Stimulated activated CD8-positive, alpha-beta memory T cell treated with anti-CD3 and anti-CD28 coated beads, Interleukin-4, amount 100 ng/mL, for 1 hour (primary cell): ENCODE measurements around the gene GTF2H1.

Experiments used
- DNase-seq, 2 donors: peaks; one replicate each; pipeline ENCODE4 v3.0.0-alpha.2; 2020; ENCODE audit warnings: low read depth in 2 of 2, low spot score in 1 of 2

The GTF2H1 gene

GRCh38 chr11:18321969-18322711 lies at the start of gene GTF2H1, which contains the start of gene HPS5:
GTF2H1 (plus strand) TSS chr11:18322567; CDS start chr11:18333075, 10,508 bp downstream.
HPS5 (minus strand) TSS chr11:18322140; CDS start chr11:18317858, 4,282 bp downstream.
- peak; percentile 91 to 92 for DNase-seq

- no peak for DNase-seq
Measured at GRCh38 chr11:18277565-18278271, 44.6 kb upstream of the GTF2H1 start.

- no peak for DNase-seq
Measured at GRCh38 chr11:18280438-18281045, 41.8 kb upstream of the GTF2H1 start.

GRCh38 chr11:18282626-18283025 lies 39.7 kb upstream of the GTF2H1 start:
- no peak for DNase-seq

GRCh38 chr11:18285841-18286240 lies 36.5 kb upstream of the GTF2H1 start:
- DNase-seq, result no peak

DNA sequence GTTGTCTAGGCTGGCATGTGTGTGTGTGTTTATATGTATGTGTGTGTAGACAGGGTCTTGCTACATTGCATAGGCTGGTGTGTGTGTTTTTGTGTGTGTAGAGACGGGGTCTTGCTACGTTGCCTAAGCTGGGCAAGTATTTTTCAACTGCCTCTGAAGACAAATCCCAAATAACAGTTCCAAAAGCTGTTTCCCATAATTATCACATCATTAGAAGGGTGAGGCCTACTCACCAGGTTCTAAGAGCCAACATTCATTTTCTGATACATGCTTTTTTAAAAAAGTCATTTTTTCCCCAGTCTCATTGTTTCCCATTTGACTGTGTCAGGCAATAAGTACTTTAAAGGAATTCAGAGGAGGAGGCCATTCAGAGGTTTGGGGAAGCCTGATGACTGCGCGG lies 33.5 kb upstream of the GTF2H1 start:
- DNase-seq, result no peak

DNA sequence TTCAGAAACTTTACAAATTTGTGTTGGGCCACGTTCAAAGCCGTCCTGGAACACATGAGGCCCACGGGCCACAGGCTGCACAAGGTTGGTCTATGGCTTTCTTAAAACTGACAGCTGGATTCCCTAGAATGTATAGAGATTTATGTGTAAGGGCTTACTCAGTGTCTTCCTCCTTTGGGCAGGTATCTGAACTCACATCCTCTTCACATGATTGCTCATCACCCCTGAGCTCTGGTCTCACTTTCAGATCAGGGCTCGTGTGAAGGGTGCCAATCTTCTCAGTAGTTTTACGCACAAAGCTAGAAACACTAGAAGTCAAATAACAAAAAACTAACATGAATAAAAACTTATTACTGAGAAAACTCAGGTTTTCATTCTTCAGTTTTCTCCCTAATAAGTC lies 27.5 kb upstream of the GTF2H1 start:
- no peak for DNase-seq

- DNase-seq, result no peak
Measured at GRCh38 chr11:18295316-18295715, 27.1 kb upstream of the GTF2H1 start.

DNA sequence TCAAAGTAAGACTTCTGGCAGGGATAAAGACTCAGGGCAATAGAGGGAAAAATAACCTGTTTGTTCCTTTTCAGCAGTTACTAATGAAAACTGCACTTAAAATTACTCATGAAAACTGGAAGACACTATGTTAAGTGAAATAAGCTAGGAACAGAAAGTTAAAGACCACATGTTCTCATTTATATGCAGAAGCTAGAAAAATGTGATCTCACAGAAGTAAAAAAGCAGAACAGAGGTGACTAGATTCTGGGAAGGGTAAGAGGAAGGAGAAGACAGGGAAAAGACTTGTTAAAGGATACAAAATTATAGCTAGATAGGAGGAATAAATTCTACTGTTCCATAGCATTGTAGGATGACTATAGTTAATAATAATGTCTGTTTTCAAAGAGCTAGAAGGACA lies 22.6 kb upstream of the GTF2H1 start:
- DNase-seq, result no peak

GRCh38 chr11:18304745-18305144 lies 17.6 kb upstream of the GTF2H1 start:
- DNase-seq, result no peak

DNA sequence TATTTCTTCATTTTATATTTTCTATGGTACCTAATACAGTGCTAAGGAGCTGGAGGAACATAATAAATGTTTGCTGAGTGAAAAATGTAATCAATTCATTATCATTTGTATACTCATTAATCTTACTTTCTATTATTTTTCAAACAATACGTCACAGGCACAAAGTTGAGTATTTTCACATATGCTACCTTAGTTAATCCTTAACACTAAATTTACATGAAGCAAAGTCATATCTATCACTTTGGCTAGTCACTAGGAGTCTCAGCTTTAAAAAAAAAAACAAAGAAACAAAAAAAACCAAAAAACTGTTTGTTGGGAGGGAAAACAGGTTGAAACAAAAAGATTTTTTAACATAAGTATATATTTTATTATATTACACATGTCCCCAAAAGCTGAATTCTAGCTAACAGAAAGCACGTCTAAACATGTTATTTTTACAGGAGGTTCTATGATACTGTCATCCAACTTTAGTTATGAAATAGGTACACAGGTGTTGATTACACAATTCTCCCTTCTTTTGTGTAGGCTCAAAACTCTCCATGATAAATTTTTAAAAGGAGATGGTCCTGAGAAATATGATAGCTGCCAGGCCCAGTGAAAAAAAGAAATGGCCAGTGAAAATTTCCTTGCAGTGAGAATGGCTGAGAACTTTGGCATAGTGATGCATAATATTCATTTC lies 14.8 kb upstream of the GTF2H1 start:
- no peak for DNase-seq

DNA sequence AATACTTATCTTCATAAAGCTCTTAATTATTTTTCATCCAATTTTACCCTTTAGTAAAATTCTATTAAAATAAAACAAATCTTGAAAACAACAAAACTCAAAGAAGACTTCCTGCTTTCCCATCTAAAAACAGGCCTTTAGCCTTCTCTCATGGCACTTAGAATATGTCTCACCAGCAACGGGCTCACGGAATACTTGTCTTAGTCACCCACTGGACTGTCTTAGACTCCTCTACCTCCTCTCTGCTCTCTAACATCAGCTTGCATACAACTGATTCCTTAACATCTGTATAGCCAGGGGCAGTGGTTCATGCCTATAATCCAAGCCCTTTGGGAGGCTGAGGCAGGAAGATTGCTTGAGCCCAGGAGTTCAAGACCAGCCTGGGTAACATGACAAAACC lies 14.1 kb upstream of the GTF2H1 start:
- DNase-seq, result no peak

DNA sequence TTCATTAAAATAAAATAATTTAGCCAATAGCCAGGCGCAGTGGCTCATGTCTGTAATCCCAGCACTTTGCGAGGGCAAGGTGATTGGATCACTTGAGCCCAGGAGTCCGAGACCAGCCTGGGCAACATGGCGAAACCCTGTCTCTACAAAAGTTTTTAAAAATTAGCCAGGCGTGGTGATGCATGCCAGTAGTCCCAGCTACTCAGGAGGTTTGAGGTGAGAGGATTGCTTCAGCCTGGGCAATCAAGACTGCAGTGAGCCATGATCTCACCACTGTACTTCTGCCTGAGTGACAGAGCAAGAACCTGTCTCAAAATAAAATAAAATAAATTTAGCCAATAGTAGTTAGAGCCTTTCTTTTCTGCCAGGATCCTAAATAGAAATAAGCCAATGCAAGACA lies 12.7 kb upstream of the GTF2H1 start:
- DNase-seq, result no peak

DNA sequence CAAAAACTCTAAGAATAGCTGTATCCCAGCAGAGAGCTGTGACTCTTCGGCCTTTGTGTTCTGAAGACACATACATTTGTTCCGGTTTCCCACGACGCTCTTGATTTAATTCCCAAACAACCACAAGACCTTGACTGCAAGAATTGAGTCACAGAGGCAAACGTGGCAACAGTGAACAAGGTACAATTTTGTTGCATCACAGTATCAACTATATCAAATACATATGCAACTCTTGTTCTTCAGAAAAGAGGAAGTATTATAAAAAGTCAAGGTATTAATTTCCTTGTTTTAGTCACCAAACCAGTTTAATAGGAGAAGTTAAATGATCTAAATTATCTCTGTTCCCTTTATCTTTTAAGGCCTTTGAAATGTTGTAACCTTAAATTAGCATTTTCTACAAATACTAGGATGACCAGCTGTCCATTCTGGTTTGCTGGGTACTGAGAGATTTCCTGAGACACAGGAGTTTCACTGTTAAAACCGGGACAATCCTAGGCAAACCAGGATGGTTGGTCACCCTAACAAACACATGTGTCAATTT lies 11.5 kb upstream of the GTF2H1 start:
- DNase-seq, result no peak

GRCh38 chr11:18312012-18312411 lies 10.4 kb upstream of the GTF2H1 start:
- DNase-seq, result no peak

- no peak for DNase-seq
Measured at GRCh38 chr11:18312663-18313420, 9.5 kb upstream of the GTF2H1 start.

- DNase-seq, result no peak
Measured at GRCh38 chr11:18313965-18314763, 8.2 kb upstream of the GTF2H1 start.

DNA sequence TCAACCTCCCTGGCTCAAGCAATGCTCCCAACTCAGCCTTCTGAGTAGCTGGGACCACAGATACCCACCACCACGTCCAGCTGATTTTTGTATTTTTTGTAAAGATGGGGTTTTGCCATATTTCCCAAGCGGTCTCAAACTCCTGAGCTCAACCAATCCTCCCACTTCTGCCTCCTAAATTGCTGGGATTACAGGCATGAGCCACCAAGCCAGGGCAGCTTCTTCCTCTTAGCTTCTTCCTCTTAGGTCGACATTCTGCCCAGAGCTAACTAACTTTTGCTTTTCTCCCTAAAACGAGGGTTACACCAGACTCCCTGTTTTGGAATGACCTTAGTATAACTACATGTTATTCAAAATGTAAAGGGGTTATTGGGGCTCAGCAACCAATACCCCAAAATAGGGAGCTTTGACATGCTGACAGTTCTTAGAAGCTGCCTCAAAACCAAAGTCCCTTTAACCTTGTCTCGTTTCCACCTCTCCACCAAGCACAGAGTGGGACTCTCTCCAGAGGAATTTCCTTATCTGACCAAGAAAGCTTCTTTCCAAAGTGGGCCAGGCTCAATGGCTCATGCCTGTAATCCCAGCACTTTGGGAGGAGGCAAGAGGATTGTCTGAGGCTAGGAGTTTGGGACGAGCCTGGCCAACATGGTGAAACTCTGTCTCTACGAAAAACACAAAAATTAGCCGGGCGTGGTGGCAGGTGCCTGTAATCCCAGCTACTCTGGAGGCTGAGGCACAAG lies 7.4 kb upstream of the GTF2H1 start:
- DNase-seq, result no peak

- DNase-seq, result no peak
Measured at GRCh38 chr11:18315893-18316292, 6.5 kb upstream of the GTF2H1 start.
